Inferior parietal cortex (tissue), 1 donor: Measurements from ENCODE around the gene CLEC2L.

Experiments used
- DNase-seq: peaks from one replicate; pipeline ENCODE4 v3.0.0-alpha.2; 2016; ENCODE audit errors: extremely low spot score

CLEC2L gene

DNA sequence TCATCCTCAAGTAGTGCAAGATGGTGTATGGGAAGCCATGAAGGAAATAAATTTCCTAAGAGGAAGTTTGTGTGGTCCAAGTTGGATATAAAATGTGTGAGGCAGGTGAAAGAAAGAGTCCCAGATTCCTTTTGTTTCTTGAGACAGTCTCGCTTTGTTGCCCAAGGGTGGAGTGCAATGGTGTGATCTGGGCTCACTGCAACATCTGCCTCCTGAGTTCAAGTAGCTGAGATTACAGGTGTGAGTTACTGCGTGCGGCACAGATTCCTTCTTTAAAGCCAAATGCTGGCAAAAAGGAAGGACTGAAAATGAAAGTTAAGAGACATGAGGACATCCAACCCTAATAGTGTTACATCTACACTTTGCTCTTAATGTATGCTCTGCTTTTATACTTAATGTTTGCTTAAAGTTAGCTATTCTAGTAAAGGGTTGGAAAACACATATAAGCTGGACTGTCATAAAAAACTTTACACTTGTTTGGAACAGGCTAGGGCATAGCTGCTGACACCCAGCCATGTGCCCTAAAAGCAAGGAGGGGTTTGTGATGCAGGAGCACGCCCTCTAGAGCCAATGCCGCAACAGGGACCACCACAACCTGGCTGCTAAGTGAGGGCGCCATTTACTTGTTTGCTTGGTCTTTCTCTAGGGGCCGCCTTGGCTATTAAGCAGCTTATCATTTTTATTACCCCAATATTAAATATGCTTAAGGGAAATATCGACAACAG, 34.5 kb downstream of the CLEC2L start:
- DNase-seq: no peak

- no peak for DNase-seq
Measured at GRCh38 chr7:139559364-139560105, 36.0 kb downstream of the CLEC2L start.

DNA sequence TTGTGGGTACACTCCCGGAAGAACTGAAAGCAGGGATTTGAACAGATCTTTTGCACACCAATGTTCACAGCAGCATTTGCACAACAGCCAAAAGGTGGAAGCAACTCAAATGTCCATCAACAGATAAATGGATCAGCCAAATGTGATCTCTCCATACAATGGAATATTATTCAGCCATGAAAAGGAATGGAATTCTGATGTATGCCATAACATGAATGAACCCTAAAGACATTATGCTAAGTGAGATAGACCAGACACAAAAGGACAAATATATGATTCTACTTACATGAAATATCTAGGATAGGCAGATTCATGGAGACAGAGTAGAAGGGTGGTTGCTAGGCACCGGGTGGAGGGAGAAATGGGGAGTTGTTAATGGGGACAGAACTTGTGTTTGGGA, 36.7 kb downstream of the CLEC2L start:
- DNase-seq: no peak

- DNase-seq: no peak
Measured at GRCh38 chr7:139560678-139561077, 37.2 kb downstream of the CLEC2L start.

DNA sequence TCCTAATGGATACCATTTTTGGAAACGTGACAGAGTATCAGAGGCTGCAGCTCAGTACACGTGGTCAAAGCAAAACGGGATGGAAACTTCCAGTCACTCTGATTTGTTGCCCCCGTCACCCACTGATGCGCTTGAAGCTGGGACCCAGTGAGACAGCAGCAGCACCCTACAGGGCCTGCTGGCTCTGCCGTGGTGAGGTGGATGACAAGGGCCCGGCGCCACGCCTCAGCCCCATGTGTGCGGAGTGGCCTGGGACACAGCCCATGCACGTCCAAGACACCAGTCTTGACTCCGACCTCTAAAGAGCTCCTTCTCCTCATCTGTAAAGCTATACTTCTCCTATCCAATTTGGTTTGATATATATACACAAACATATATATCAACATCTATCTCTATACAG, 39.0 kb downstream of the CLEC2L start:
- no peak for DNase-seq

GRCh38 chr7:139562961-139563565, 39.6 kb downstream of the CLEC2L start:
- no peak for DNase-seq

DNA sequence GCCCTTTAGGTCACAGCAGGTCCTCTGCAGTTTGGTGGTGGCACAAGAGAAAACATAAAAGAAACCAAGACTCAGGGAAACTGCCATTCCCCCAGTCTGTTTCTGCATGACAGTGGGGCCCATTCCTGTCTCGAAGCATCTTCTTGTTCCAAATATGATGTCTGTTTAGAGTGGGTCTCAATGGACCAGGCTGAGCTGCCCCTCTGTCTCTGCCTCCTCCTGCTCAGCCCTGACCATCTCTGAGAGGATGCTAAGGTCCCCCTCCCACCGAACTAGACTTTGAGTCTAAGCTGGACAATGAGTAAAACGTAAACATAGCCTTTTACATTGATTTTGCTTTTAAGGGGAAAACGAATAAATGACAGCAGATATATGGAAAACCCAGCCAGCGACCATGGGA, 40.4 kb downstream of the CLEC2L start:
- no peak for DNase-seq

GRCh38 chr7:139566075-139566474, 42.6 kb downstream of the CLEC2L start:
- no peak for DNase-seq

DNA sequence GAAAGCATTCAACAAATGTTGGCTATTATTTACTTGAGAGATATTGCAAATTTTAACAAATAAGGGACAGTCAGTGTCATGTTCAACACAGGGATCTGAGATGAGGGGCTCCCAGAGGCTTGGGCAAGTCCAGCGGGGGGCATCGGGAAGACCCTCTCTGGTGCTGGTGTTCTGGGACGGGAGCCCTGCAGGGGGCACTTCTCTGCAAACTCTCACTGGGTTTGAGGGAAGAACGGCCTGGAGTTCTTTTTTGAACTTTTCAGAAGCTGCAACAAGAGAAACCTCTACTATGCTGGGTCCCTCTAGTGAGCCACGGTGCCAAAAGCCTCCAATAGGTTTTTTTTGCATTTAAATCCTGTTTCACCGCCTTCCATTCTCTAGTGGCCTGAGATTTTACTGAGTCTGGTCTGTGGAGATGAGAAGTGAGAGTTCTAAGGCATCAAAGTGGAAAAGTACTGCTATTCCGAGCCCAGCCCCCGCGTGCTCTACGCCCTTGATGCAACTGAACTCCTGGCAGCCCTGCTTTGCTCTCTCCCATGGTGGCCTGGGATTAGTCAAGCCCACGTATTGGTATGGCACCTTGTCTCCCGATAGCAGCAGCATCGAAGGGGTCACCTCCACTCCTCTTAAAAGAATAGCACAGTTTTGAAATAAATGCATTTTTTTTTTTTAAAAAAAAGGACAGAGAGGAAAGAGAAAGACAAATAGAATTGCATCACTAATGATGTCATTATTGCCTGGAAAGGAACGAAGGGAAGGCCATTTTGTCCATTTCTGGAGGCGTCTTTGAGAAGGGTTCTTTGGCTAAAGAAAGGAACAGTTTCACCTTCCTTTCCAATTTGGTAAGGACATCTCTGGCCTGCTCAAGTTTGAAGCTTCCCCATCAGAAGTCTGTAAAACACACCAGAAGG, 43.5 kb downstream of the CLEC2L start:
- no peak for DNase-seq

DNA sequence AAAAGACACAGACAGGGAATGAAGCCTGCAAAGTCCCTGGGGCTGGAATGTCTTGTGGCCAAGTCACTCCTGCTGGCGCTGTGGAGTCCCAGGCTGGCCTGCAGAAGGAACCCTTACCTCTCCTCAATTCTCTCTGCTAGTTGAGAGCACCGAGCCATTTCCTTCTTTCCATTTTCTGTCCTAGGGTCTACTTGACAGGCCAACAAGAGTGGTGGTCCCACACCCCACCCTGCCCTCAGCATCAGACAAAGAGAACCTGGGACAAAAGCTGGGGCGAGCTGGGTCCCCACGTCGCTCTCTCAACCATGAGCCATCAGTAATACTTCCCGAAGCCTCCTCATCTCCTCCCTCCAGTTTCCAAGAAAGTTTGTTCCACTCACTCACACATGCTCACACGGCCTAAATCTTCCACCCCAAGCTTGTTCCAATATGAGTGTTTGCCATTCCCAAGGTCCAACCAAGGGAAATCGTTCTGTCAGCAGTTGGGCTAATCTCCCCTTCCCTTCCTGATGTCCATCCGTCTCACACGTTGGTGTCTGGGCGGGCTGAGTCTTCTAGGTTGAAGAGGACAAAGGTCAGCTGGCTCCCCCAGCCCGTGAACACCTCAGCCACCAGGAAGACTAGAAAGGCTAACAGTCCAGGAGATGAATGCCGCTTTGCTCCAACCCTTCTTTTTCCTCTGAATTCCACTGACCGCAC, 44.3 kb downstream of the CLEC2L start:
- no peak for DNase-seq

- no peak for DNase-seq
Measured at GRCh38 chr7:139568346-139568675, 44.8 kb downstream of the CLEC2L start.

- DNase-seq: no peak
Measured at GRCh38 chr7:139568813-139569490, 45.5 kb downstream of the CLEC2L start.

DNA sequence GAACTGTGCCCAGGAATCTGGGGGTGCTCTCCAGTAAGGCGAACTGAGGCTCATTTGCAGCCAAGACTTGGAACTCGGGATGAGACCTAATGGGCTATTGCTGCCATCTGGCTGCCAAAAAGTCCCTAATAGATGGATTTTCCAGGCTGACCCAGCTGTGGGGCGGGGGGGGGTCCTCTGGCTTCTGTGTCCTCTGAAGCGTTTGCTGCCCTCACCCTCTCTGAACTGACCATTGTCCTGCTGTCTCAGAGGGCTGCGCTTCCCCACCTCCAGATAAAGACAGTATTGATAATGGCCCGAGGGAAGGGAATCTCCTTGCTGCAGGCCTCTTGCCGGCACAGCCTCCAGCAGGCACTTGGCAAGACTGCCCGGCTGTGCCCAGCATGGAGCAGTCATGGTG, 46.6 kb downstream of the CLEC2L start:
- peak; percentile 58 for DNase-seq

DNA sequence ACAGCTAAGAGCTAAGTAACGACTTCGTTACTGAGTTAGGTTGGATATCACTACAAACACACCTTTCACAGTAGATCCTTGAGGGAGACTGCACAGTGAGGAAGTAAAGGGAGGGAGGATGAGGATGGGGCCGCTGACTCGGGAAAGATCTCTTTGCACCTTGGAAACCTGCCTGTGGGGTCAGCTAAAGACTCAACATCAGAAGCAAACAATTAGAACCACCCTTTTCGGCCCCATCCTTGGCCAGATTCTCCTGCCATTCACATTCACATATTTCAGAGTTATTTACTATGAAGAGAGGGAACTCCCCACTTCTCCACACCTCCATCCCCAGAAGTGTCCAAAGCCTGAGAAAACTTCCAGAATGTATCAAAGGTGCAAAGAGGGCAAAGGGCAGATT, 47.1 kb downstream of the CLEC2L start:
- DNase-seq: no peak

DNA sequence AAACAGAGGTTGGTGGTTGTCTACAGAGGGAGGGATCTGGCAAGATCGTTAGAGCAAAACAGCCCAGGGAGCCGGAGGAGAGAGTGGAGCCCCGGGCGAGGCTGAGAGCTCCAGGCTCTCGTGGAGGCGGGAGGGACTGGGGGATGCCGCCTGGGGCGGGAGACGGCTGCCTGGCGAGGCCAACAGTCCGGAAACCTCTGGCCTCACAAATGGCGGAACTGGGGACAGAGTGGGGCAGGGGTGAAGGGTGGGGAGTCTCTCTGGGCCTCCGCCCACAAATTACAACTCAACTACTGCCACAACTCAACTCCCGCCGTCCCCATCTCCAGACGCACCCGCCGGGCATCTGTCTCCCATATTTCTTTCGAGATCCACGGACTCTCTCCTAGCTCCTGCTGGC, 47.7 kb downstream of the CLEC2L start:
- DNase-seq: no peak

DNA sequence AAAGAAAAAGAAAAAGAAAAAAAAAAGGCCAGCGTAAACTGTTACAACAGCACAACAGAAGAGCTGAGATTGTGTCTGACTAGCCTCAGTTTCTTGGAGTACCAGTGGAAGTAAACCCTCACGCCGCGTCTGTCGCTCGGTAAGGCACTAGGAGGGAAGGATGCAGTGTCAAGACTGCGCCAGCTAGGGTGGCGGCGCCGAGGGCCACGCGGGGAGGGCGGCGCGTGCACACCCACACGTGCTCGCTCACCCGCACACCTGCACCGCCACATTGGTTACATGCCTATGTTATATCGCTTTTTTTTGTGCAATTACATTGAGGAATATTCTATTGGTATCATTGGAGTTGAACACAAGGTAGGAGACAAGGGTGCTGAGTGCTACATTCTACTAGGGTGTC, 48.2 kb downstream of the CLEC2L start:
- no peak for DNase-seq

DNA sequence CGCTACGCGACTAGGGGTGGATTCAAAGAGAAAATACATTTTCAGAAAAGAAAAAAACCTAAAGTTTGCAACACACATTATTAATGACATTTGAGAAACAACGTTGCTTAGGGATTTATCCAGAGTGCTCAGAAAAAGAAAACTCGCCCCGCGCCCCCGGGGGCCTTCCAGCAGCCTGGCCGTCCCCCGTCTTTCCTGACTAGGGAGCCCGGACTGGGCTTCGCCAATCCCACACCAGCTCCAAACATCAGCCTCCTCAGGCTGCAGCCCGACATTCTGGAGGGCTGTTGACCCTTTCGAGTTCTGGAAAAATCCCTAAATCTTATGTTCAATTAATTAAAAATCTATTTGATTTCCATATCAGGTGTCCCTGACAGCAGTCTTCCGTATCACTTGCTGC, 48.6 kb downstream of the CLEC2L start:
- no peak for DNase-seq

- DNase-seq: no peak
Measured at GRCh38 chr7:139572704-139573385, 49.4 kb downstream of the CLEC2L start.

DNA sequence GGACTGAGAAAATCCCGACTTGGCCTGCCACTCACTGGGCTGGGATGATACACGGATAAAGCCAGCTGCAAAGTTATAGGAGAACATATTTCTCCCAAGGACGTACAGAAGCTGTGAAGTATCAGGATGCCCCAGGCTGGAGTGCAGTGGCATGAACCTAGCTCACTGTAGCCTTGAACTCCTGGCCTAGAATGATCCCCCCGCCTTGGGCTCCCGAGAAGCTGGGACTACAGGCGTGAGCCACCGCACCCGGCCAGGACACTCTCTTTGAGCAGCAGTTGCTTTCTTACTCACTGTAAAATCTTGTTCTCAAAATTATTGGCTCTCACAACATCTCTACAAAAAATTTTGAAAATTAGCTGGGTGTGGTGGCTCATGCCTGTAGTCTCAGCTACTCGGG, 50.4 kb downstream of the CLEC2L start:
- DNase-seq: no peak

DNA sequence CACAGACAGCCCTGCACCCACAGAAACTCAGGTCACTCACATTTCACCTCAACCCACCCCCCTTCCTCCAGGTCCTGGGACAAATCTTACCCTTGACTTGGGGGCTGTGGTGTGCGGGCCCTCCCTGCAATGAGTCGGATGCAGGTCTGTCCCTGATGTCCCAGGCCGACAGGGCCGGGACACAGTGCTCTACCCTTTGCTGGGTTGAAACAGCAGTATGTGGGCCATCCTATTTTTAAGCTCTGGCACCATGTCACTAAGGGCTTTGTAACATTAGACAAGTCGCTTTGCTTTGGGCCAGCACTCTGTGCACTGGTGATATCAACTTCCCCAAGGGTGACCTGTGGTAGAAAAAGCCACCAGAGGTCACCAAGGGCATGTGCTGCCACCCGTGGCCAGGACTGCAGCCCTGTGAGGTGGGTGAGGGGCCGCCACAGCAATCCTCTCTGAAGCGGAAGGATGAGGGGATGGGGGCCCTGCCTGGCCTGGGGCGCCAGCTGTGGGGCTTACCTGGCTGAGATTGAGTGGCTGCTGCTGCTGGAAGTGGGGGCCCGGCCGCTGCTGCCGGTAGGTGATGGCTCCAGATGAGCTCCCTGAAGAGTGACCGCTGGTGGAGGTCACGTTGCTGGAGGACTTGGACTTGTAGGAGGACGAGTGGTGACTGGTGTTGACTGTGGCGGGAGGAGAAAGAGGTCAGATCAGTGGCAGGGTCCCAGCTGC, 51.3 kb downstream of the CLEC2L start:
- no peak for DNase-seq
